Activated CD4-positive, alpha-beta T cell treated with anti-CD3 and anti-CD28 coated beads, Interleukin-2, amount 50 U/mL, for 16 hours (primary cell): ENCODE results near the gene ZNF282.

Experiments used
- DNase-seq: peaks from one replicate; pipeline ENCODE4 v3.0.0-alpha.2; 2020

ZNF282 gene

DNA sequence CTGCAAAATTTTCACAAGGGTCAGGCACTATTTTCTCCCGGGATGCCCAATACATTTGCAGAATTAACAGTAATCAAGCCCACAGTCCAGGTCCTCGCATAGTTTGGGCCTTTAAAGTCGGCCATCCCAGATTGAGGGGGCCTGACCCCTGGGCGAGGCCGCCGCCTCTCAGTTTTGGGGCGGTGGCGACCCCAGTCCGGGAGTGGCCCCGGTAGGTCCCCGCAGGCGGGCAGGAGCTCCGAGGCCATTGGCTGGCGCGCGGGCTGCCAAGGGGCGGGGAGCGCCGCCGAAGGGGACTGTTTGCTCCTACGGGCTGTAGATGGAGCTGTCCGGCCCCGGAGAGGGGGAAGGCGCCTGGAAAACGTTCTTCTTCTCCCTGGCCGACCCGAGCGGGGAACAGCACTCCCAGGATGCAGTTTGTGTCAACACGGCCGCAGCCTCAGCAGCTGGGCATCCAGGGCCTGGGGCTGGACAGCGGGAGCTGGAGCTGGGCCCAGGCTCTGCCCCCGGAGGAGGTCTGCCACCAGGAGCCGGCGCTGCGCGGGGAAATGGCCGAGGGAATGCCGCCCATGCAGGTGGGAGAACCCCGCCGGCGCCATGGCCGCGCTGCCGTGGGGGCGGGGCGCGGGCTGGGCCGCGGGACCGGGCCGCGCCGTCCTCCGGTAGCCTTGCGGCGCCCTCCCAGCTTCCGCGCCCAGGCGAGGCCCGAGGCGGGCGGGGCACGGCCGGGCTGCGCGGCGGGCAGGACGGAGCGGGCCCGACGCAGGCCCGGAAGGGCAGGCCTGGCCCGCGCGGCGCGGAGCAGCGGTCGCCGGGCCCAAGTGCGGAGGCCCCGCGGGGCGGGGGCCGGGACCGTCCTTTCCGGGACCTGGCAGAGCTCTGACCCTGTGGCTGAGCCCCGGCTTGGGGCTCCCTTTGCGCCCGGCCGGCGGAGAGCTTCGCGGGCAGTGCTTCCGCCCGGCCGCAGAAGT is at the start of gene ZNF282:
Gene ZNF282 (plus strand): TSS at position 367 of the 971 bp plus-strand sequence. CDS start 44 bp downstream, at position 411.
- DNase-seq = peak; percentile 85

DNA sequence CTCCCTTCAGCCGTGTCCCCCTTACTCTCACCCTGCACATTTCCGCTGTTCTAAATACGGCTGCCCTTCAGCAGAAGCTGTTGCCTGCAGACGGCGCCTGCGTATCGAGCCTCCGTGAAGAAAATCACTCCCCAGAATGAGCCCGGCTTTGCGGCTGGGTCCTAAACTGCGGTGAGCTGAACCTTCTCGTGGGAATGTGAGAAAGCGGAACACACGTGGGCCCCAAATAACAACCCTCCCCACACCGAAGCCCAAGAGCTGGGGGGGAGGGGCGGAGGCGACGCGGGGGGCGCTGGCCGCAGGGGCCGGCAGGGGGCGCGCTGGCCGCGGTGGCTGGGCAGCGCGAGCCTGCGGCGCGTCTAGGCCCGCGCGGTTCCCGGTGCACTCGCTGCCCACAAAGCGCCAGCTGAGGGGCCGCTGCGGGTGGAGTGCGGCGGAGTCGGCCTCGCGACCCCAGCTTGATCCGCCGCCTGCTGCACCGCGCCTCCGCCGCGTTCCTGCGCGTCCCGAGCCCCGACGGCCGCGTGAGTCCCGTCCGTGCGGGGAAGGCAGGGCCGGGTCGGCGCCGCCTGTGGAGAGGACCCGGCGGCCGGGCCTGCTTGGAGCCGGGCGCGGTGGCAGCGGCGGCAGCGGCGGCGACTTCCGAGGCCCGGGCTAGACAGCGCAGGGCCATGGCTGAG is 48.1 kb upstream of the ZNF282 start, which contains the start of gene ZNF398:
Gene ZNF398 (plus strand): TSS at position 382 of the 680 bp plus-strand sequence. CDS start 290 bp downstream, at position 672.
- peak; percentile 76 for DNase-seq

- DNase-seq = peak; percentile 40
Measured at GRCh38 chr7:149147752-149148653, 47.3 kb upstream of the ZNF282 start.

DNA sequence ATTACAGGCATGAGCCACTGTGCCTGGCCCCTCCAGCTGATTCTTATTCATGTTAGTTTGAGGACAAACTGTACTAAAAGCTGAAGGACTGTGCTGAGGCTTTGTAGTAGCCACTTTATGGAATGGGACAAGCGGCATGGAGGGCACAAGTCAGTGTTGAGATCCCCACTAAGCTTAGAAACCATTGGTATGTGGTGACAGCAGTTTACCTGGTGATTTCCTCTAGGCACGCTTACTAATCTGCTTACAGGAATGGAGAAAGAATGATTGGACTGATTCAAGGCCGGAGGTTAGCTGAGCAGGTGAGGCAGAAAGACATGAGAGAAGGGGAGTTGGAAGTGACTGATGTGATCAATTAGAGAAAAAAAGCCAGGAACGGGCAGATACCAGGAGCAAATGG is 44.4 kb upstream of the ZNF282 start:
- no peak for DNase-seq

DNA sequence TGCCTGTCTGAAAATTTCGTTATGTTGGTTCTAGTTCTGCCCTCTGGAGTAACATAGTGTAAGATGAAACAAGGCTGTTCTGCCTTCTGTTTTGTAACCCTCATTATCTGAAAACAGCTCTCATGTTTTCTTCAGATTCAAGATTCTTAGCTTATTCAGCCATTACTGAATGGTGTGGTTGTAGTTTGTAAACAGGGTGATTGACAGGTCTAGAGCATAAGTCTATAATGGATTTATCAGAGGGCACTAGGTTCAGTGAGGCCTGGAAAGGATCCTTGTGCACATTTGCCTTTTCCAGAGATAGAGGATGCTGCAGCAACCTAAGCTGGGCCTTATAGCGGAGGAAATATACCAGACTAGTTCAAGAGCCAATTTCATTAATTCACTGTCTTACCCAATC is 42.0 kb upstream of the ZNF282 start:
- no peak for DNase-seq

DNA sequence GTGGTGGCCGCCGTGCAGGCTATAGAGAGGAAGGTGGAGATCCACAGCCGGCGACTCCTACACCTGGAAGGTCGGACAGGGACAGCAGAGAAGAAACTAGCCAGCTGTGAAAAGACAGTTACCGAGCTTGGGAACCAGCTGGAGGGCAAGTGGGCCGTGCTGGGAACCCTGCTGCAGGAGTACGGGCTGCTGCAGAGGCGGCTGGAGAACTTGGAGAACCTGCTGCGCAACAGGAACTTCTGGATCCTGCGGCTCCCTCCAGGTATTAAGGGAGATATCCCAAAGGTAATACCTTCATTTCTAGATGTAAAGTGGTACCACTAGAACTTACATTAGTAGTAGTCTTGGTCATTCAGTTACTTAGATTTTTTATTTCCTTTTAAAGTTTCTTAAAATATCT is 41.3 kb upstream of the ZNF282 start:
- no peak for DNase-seq

DNA sequence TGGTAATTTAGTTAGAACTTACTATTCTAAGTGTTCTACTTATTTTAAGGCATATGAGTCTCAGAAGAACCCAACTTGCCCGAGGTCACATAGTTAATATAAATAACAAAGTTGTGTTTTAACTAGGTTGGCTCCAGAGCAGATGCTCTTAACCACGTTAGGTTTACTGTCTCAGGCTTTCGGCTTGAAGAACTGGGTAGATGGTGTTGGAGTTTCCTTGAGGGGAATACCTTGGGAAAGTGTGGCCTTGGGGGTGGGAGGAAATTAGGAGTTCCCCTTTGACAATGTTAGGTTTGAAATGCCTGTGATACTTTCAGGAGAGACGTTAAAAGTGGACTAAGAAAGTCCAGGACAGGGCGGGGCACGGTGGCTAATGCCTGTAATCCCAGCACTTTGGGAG is 38.4 kb upstream of the ZNF282 start:
- no peak for DNase-seq

- DNase-seq = peak; percentile 10
Measured at GRCh38 chr7:149161241-149161848, 34.0 kb upstream of the ZNF282 start.

DNA sequence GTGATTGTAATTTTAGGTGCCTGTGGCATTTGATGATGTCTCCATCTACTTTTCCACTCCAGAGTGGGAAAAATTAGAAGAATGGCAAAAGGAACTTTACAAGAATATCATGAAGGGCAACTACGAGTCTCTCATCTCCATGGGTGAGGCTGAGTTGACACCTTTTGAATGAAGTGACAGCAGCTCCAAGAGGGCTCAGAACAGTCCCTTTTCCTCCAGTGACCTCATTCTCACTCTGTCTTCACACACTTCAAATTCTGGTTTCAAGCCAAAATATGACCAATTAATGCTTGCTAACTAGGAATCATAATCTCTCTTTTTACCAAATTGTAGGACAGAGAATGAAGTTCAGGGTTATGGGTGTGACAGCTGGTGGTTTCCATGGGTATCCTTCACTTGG is 29.2 kb upstream of the ZNF282 start:
- no peak for DNase-seq

- DNase-seq = no peak
Measured at GRCh38 chr7:149166630-149167352, 28.6 kb upstream of the ZNF282 start.

- DNase-seq = no peak
Measured at GRCh38 chr7:149171892-149172533, 23.3 kb upstream of the ZNF282 start.

DNA sequence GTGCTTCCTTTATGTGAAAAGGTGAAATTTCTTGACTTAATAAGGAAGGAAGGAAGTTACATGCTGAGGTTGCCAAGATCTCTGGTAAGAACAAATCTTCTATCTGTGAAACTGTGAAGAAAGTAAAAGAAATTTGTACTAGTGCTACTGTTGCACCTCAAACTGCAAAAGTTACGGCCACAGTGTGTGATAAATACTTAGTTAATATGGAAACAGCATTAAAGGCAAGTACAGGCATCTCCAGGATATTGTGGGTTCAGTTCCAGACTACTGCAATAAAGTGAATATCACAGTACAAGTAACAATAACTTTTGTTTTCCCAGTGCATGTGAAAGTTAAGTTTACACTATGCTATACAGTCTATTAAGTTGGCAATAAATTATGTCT is 22.8 kb upstream of the ZNF282 start:
- no peak for DNase-seq

GRCh38 chr7:149175150-149175549 is 20.2 kb upstream of the ZNF282 start:
- no peak for DNase-seq

DNA sequence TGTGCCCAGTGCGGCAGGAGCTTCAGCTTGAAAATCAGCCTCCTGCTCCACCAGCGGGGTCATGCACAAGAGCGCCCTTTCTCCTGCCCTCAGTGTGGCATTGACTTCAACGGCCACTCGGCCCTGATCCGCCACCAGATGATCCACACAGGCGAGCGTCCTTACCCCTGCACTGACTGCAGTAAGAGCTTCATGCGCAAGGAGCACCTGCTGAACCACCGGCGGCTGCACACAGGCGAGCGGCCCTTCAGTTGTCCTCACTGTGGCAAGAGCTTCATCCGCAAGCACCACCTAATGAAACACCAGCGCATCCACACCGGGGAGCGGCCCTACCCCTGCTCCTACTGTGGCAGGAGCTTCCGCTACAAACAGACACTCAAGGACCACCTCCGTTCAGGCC is 16.1 kb upstream of the ZNF282 start:
- no peak for DNase-seq

GRCh38 chr7:149180722-149181449 is 14.5 kb upstream of the ZNF282 start:
- no peak for DNase-seq

GRCh38 chr7:149181450-149181790 is 13.9 kb upstream of the ZNF282 start:
- DNase-seq = no peak

GRCh38 chr7:149184274-149184673 is 11.1 kb upstream of the ZNF282 start:
- DNase-seq = no peak

GRCh38 chr7:149188213-149188612 is 7.1 kb upstream of the ZNF282 start:
- DNase-seq = no peak

- no peak for DNase-seq
Measured at GRCh38 chr7:149188637-149189259, 6.6 kb upstream of the ZNF282 start.

DNA sequence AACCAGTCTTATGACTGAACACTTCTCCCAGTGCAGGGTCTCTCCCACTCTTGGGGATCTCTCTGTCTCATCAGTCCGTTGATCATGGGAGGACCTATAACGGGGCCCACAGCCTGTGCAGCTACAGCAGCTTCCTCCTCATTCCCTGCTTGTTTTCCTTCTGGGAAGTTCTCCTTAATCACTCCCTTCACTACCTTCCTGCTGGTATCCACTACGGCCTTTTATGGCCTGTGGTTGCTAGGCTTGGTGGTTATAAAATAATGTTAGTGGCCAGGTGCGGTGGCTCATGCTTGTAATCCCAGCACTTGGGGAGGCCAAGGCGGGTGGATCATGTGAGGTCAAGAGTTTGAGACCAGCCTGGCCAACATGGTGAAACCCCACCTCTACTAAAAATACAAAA is 3.5 kb upstream of the ZNF282 start:
- no peak for DNase-seq
